GM19025 (cell line): ENCODE results near the gene RHOV.

Source experiments
- ATAC-seq: cut with Tn5 transposase; IDR thresholded peaks from one replicate; pipeline ENCODE4 v1.9.1; 2021; ENCODE audit warnings: mild to moderate bottlenecking, low read depth, moderate library complexity; ENCODE audit not compliant: unreplicated experiment

RHOV gene

DNA sequence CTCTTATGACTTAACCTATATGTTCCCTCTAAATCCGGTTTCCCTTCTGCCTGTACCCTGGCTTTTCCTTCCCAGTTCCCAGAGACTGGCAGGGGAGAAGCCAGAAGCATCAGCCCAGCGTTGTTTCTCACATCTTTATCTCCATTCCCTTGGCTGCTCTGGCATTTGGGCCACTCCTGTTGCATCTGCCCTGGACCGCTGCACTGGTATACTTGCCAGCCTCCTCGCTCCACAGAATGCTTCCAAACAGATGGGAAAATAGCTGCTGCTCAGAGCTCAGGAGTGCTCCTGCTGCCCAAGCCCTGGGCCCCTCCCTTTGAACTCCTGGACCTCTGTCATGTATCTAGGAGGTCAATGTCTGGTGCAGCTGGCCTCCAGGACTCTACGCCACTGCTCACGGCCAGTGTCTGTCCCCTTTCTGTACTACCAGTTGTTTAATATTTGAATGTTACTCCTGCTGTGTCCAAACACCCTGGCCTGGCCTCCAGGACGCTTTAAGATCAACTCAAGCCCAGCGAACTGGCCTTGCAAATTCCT, 23.4 kb downstream of the RHOV start:
- no peak for ATAC-seq

DNA sequence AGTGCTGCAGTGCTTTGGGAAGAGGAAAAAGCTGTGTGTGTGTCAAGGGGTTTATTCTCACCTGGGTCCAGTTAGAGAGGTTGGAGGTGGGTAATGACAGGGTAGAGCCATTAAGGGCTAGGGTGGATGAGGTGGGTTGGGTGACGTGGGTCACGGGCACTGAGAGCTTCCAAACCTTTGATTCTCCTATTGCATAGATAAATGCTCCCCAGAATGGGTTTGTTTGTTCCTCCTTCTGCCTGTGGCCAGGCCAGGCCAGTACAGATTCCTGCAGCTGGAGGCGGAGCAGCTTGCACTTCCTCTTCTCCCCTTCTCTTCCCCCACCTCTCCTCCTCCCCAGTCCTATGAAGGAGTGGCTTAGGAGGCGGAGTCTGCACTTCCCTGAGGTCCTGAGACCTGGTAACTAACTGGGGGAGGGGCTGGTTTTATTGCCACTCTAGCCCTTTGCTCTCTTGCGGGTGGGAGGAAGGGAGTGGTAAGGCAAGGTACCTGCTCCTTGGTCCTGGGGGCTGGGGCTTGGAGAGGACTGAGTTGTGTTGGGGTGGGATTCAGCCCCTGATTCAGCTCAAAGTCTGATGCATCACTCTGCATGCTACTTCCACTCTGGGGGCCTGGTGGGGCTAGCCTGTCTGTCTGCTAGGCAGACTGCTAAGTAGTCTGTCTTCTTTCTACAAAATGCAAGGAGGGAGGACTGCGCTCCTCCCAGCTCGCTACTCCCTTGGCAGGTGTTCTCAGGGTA, 26.6 kb downstream of the RHOV start:
- ATAC-seq, result no peak

GRCh38 chr15:40846841-40847222, 27.2 kb downstream of the RHOV start:
- ATAC-seq, result no peak

GRCh38 chr15:40845511-40846284, 28.3 kb downstream of the RHOV start:
- no peak for ATAC-seq

- ATAC-seq, result no peak
Observed at GRCh38 chr15:40845036-40845435, 29.0 kb downstream of the RHOV start.

- no peak for ATAC-seq
Observed at GRCh38 chr15:40844696-40845030, 29.4 kb downstream of the RHOV start.

GRCh38 chr15:40843885-40844695, 29.9 kb downstream of the RHOV start, which contains the start of gene SPINT1:
Gene SPINT1 (plus strand): TSS chr15:40844048. CDS start chr15:40844555, 507 bp downstream.
- no peak for ATAC-seq

GRCh38 chr15:40843261-40843884, 30.7 kb downstream of the RHOV start:
- no peak for ATAC-seq

- ATAC-seq, result no peak
Observed at GRCh38 chr15:40841741-40842140, 32.3 kb downstream of the RHOV start.

DNA sequence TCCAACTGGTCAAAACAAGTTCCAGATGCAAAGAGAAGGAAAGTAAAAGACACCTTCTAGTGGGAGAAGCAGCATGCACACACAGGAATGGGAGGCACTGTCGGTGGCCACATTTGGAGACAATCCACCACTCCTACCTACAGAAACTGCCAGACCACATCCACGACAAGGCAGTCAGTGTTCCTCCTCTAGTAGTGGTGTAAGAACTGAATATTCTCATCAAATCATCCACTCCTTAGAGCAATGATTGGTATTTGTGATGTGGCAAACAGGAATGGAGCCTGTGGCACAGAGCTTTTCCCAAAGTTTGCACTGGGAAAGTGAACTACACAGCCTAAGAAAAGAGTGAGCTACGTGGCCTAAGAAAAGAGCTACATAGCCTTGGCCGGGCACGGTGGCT, 35.3 kb downstream of the RHOV start:
- no peak for ATAC-seq

- no peak for ATAC-seq
Observed at GRCh38 chr15:40836020-40836419, 38.0 kb downstream of the RHOV start.

- ATAC-seq, result no peak
Observed at GRCh38 chr15:40832903-40833302, 41.1 kb downstream of the RHOV start.

DNA sequence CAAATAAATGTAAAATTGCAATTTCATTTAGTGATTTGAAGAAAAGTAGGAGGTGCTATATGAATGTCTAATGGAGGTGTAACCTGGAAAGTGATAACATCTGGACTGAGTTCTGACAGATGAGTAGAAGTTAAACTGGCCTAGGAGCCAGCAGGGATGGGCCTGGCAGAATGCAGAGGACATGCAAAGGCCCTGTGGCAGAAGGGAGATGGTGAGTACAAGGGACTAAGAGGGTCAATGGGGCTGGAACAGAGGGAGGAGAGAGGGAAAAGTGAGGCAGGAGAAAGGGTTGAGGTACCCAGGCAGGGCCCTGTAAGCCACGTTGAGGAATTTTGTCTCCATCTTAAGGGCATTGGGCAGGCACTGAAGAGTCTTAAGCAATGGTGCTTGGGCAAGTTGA, 42.2 kb downstream of the RHOV start:
- no peak for ATAC-seq

DNA sequence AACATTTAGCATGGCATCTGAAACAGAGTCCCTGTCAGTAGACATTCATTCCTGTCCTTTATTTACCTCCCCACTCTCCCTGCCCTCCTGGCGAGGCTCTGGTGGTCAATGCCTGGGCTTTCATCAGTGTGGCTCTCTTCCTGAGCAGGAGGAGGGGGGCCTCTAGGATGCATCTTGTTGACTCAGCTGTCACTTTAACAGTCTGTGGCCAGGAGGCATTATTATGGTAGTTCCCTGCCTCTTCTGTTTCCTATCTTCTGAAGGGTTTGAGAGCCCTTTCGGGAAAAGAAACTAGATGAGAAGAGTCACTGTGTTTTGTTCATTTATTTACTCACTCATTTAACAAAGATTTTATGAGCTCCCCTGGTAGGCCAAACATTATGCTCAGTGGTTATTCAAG, 43.1 kb downstream of the RHOV start:
- no peak for ATAC-seq

DNA sequence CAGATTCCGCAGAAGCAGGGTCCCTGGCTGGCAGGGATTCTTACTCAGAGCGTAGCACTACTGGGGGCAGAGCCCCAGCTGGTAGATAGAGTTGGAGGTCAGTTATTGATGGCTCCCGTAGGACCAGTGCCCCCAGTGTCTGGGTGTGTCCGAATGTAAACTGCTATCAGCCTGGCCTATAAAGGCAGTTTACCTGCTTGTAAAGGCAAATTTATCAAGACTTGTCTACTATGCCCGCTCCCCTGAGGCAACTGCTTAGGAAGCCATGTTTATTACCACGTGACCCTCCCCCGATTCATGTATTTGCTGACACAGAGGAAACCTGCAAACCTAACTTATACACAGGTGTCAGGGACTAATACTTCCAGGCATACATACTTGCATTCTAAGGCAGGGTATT, 44.9 kb downstream of the RHOV start:
- no peak for ATAC-seq

GRCh38 chr15:40828447-40829036, 45.5 kb downstream of the RHOV start, which contains the start of gene PPP1R14D:
Gene PPP1R14D (minus strand): TSS chr15:40828708. CDS start chr15:40828641, 67 bp downstream.
- ATAC-seq, result no peak

DNA sequence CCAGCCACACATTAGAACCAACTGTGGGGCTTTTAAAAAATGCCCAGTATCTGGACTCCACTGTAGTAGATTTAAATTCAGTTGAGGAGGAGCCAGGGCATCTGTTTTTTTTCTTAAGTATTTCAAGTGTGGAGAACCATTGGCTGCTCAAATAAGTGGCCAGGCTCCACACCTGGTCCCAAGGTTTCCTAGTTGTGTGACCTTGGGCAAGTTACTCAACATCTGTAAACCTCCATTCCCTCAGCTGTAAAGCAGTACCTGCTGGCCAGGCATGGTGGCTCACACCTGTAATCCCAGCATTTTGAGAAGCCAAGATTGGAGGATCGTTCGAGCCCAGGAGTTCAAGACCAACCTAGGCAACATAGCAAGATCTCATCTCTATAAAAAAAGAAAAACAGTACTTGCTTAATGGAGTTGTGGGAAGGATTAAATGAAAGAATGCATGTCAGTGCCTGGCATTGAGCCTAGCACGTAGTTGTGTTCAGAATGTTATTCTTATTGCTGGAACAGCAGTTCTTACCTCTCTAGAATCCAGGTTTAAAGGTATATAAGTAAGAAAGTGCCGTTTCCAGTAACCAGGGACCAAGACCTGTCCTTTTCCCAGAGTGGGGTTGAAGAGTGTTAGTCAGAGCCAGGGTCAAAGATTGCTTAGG, 47.5 kb downstream of the RHOV start:
- no peak for ATAC-seq

DNA sequence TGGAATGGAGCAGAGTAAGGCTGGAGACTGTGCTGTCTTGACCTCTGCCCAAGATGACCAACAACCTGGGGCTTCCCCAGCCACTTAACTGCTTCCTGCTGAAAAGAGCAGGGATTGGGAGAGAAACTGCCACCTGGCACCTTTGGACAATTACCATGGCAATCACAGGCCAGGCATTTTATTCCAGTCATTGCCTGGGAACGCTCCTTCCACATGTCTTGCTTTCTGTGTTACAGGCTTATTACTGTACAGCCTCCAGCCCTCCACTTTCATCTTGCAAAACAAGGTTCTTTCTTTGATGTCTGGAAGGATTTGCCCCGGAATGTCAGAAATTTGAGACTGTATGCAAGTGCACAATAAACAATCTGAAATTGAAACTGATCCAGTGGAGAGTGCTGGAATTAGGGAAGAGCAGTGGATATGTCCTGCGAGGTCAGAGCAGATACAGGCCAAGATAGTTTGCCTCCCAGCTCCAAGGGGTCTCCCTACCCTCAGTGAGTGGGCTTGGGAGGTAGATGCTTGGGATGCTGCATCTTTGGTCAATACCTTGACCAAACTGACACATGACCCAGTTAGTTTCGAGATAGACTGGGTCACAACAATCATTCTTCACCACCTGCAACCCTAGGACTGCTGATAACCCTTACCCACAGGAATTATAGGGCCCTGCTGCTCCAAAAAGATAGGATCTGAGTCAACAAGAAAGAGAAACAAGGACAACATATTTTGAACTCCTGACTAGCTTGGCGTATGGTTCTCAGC, 48.2 kb downstream of the RHOV start:
- ATAC-seq, result no peak
